ENCODE measurements around the gene GPR108. TPM values are rescaled to one million over a fixed set of nuclear protein-coding genes. Genes with fewer than 3 reads are reported as not detected.

The GPR108 gene
- polyA plus RNA-seq, 1 donor from 2014 or later = 24.6 TPM

DNA sequence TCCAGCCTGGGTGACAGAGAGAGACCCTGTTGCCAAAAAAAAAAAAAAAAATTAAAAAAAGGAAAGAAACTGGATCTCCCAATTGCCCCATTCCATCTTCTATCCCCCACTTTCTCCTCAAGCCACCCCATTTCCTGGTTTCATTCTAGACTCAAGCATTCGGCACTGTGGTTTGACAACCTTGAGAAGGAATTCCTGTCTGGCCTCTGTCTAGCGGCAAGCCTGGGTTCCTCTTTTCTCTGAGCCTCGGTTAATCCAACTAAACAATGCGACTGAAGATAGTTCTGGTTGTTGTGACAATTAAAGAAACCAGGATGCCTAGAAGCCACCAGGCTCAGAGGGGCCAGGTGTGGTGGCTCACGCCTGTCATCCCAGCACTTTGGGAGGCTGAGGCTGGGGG is 13.6 kb downstream of the GPR108 start:
- H3K27ac ChIP-seq (ENCODE audit: low read length) = no peak overlapping the region
- no peak overlapping the region for H3K4me2 ChIP-seq (ENCODE audit: low read length)
- H2AFZ ChIP-seq (ENCODE audit: low read depth, low read length) = no peak overlapping the region
- no peaks in the 10 kb centered on the region for H3K9me3 ChIP-seq (ENCODE audit: low read length)
- no peaks in the 10 kb centered on the region for H4K20me1 ChIP-seq (ENCODE audit: insufficient read depth)
- H3K4me3 ChIP-seq (ENCODE audit: low read length) = no peak overlapping the region
- H3K9ac ChIP-seq (ENCODE audit: low read length) = no peak overlapping the region
- no peaks in the 10 kb centered on the region for H3K27me3 ChIP-seq (ENCODE audit: insufficient read depth, low read depth, low read length)
- H3K79me2 ChIP-seq (replicated peaks; ENCODE audit: insufficient read depth, low read length) = no peaks in the 10 kb centered on the region
- H3K9me2 ChIP-seq (ENCODE audit: insufficient read depth, low read length) = no peaks in the 10 kb centered on the region
- TF ChIP-seq TAF1 (IDR thresholded peaks at IDR 0.05; ENCODE audit: low read depth) (no peak), POLR2AphosphoS5 (IDR thresholded peaks at IDR 0.05) (no peak), EZH2 (IDR thresholded peaks at IDR 0.05; ENCODE audit: borderline replicate concordance, insufficient read depth, low read length, poor library complexity, severe bottlenecking) (no peak), SMC3 (conservative IDR thresholded peaks at IDR 0.05; ENCODE audit: poor library complexity) (no peak), EP300 (conservative IDR thresholded peaks at IDR 0.05; ENCODE audit: poor library complexity, severe bottlenecking) (no peak), MXI1 (conservative IDR thresholded peaks at IDR 0.05; ENCODE audit: poor library complexity, severe bottlenecking) (no peak), RAD21 (conservative IDR thresholded peaks at IDR 0.05) (no peak)
- TF ChIP-seq, protein P1, sequence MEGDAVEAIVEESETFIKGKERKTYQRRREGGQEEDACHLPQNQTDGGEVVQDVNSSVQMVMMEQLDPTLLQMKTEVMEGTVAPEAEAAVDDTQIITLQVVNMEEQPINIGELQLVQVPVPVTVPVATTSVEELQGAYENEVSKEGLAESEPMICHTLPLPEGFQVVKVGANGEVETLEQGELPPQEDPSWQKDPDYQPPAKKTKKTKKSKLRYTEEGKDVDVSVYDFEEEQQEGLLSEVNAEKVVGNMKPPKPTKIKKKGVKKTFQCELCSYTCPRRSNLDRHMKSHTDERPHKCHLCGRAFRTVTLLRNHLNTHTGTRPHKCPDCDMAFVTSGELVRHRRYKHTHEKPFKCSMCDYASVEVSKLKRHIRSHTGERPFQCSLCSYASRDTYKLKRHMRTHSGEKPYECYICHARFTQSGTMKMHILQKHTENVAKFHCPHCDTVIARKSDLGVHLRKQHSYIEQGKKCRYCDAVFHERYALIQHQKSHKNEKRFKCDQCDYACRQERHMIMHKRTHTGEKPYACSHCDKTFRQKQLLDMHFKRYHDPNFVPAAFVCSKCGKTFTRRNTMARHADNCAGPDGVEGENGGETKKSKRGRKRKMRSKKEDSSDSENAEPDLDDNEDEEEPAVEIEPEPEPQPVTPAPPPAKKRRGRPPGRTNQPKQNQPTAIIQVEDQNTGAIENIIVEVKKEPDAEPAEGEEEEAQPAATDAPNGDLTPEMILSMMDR (IDR thresholded peaks at IDR 0.05; ENCODE audit: poor library complexity, severe bottlenecking) = no peak
- TF ChIP-seq, protein P2, sequence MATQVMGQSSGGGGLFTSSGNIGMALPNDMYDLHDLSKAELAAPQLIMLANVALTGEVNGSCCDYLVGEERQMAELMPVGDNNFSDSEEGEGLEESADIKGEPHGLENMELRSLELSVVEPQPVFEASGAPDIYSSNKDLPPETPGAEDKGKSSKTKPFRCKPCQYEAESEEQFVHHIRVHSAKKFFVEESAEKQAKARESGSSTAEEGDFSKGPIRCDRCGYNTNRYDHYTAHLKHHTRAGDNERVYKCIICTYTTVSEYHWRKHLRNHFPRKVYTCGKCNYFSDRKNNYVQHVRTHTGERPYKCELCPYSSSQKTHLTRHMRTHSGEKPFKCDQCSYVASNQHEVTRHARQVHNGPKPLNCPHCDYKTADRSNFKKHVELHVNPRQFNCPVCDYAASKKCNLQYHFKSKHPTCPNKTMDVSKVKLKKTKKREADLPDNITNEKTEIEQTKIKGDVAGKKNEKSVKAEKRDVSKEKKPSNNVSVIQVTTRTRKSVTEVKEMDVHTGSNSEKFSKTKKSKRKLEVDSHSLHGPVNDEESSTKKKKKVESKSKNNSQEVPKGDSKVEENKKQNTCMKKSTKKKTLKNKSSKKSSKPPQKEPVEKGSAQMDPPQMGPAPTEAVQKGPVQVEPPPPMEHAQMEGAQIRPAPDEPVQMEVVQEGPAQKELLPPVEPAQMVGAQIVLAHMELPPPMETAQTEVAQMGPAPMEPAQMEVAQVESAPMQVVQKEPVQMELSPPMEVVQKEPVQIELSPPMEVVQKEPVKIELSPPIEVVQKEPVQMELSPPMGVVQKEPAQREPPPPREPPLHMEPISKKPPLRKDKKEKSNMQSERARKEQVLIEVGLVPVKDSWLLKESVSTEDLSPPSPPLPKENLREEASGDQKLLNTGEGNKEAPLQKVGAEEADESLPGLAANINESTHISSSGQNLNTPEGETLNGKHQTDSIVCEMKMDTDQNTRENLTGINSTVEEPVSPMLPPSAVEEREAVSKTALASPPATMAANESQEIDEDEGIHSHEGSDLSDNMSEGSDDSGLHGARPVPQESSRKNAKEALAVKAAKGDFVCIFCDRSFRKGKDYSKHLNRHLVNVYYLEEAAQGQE (IDR thresholded peaks at IDR 0.05; ENCODE audit: borderline replicate concordance) = no peak
- no peaks in the 10 kb centered on the region for H3K36me3 ChIP-seq (ENCODE audit: insufficient read depth, low read length)
- H3F3A ChIP-seq (ENCODE audit: insufficient read depth, low read length, poor library complexity, severe bottlenecking) = no peaks in the 10 kb centered on the region

DNA sequence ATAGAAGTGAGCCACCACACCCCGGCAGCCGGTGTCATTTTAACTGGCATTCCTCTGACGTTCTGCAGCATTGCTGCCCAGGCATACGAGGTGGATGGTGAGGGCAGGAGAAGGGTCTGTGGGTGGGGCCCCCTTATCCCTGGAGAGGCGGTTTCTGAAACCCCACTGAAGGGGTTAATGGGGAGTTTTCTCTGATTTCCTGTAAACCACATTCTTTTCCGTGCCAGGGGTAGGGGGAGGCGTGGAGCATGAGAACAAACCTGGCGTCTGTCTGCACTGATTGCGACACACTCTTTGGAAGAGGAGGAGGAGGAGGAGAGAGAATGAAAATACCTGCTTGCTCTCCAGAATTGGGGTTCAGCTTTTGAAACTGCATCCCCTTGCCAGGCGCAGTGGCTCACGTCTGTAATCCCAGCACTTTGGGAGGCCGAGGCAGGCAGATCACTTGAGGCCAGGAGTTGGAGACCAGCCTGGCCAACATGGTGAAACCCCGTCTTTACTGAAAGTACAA is 14.2 kb downstream of the GPR108 start:
- H3K27ac ChIP-seq (ENCODE audit: low read length) = no peak overlapping the region
- no peaks in the 10 kb centered on the region for H3K27me3 ChIP-seq (ENCODE audit: insufficient read depth, low read depth, low read length)

More for the DNA sequence above, 14.2 kb downstream of the GPR108 start:
- Histone ChIP-seq H2AFZ (ENCODE audit: low read depth, low read length) (no peak overlapping the region), H3K9ac (ENCODE audit: low read length) (no peak overlapping the region), H3K4me3 (ENCODE audit: low read length) (no peak overlapping the region), H3K36me3 (ENCODE audit: insufficient read depth, low read length) (no peaks in the 10 kb centered on the region), H3F3A (ENCODE audit: insufficient read depth, low read length, poor library complexity, severe bottlenecking) (no peaks in the 10 kb centered on the region), H3K4me2 (ENCODE audit: low read length) (no peak overlapping the region), H3K9me3 (ENCODE audit: low read length) (no peaks in the 10 kb centered on the region), H4K20me1 (ENCODE audit: insufficient read depth) (no peaks in the 10 kb centered on the region), H3K9me2 (ENCODE audit: insufficient read depth, low read length) (no peaks in the 10 kb centered on the region), H3K79me2 (replicated peaks; ENCODE audit: insufficient read depth, low read length) (no peaks in the 10 kb centered on the region)
- no peak for TF ChIP-seq EP300 (conservative IDR thresholded peaks at IDR 0.05; ENCODE audit: poor library complexity, severe bottlenecking)
- TF ChIP-seq MXI1 (conservative IDR thresholded peaks at IDR 0.05; ENCODE audit: poor library complexity, severe bottlenecking) = no peak
